GM12878 (cell line): ENCODE data around the gene LMAN1L. TPM values are rescaled to one million over a fixed set of nuclear protein-coding genes. Genes with fewer than 3 reads are reported as not detected.

Experiments
- ATAC-seq: fragments of 200-7000 bp; cut with Tn5 transposase; 3 replicates; pipeline ENCODE4 v1.9.1; 2020; ENCODE audit warnings: mild to moderate bottlenecking, moderate library complexity
- BruUV-seq: library from RNA; stranded (reverse); fragments of 400-500 nt; replicated peaks from 2 replicates; lab custom pipeline; 2021; lab: Mats Ljungman, UMichigan
- CTCF ChIA-PET: fragments of 300-600 bp; sonication (Branson Sonifier 250); formaldehyde crosslinking; extraction: SDS; loops from one replicate; lab custom pipeline; 2021; ENCODE audit warnings: inconsistent platforms; lab: Yijun Ruan, JAX
- POLR2A ChIA-PET: fragments of 350-600 bp; formaldehyde crosslinking; extraction: SDS; loops from one replicate; lab custom pipeline; 2021; ENCODE audit warnings: inconsistent platforms; lab: Charles Lee
- RAD21 ChIA-PET: fragments of 300-600 bp; sonication (Branson Sonifier 250); formaldehyde crosslinking; loops from one replicate; lab custom pipeline; 2023; ENCODE audit warnings: antibody characterized with exemption; ENCODE audit not compliant: unreplicated experiment; lab: Charles Lee
- SMC1A ChIA-PET: fragments of 300-600 bp; sonication (Branson Sonifier 250); formaldehyde crosslinking; loops from one replicate; lab custom pipeline; 2023; ENCODE audit not compliant: unreplicated experiment, uncharacterized antibody; lab: Charles Lee
- DNase-seq: peaks from one replicate; pipeline ENCODE4 v3.0.0-alpha.2; 2011; ENCODE audit warnings: low read depth, low spot score
- FAIRE-seq: peaks from 3 replicates; lab custom pipeline; 2011; peaks lifted over from hg19 to GRCh38; lab: Jason Lieb, UNC
- H2AFZ ChIP-seq: 2 replicates; pipeline ENCODE4 v1.6.0; 2011; ENCODE audit warnings: low read depth, low read length, control low read depth; ENCODE audit not compliant: control insufficient read depth
- H3K27ac ChIP-seq: 2 replicates; pipeline ENCODE4 v1.5.1; 2011; ENCODE audit warnings: control low read depth; ENCODE audit not compliant: control insufficient read depth, insufficient read depth
- H3K27me3 ChIP-seq, 2 experiments: replicated peaks in 1 of 2; 2 replicates each; pipeline versions ENCODE4 v1.6.0 to v1.6.1; 2011; ENCODE audit warnings: low read length in 1 of 2; ENCODE audit not compliant: control insufficient read depth in 2 of 2, insufficient read depth in 2 of 2
- H3K36me3 ChIP-seq, 2 experiments: 2 replicates each; pipeline ENCODE4 v1.5.1; 2011; ENCODE audit warnings: low read length in 1 of 2; ENCODE audit not compliant: control insufficient read depth in 2 of 2, insufficient read depth in 2 of 2
- H3K4me1 ChIP-seq: 2 replicates; pipeline ENCODE4 v1.6.1; 2011; ENCODE audit warnings: mild to moderate bottlenecking, low read length, moderate library complexity, mixed read lengths; ENCODE audit not compliant: control insufficient read depth, insufficient read depth
- H3K4me2 ChIP-seq: 2 replicates; pipeline ENCODE4 v1.6.0; 2011; ENCODE audit warnings: control low read depth; ENCODE audit not compliant: control insufficient read depth, insufficient read depth
- H3K4me3 ChIP-seq: fragments of 200-600 bp; sonication (generic); 2 replicates; pipeline ENCODE4 v1.5.1; 2016
- H3K79me2 ChIP-seq: 2 replicates; pipeline ENCODE4 v1.6.0; 2011; ENCODE audit warnings: low read length; ENCODE audit not compliant: control insufficient read depth, insufficient read depth
- H3K9ac ChIP-seq: 2 replicates; pipeline ENCODE4 v1.8.0; 2011; ENCODE audit warnings: low read length, control low read depth, mixed read lengths; ENCODE audit not compliant: control insufficient read depth, insufficient read depth
- H3K9me3 ChIP-seq: replicated peaks from 3 replicates; pipeline ENCODE4 v1.5.1; 2011; ENCODE audit warnings: mild to moderate bottlenecking, low read length; ENCODE audit not compliant: control insufficient read depth, insufficient read depth
- H4K20me1 ChIP-seq: 2 replicates; pipeline ENCODE4 v1.6.0; 2011; ENCODE audit not compliant: control insufficient read depth, insufficient read depth
- ASH2L ChIP-seq: fragments of 300-600, 200-600 bp; sonication (generic); IDR thresholded peaks from 2 replicates; pipeline ENCODE4 v1.6.1; 2017; ENCODE audit warnings: low read depth, mild to moderate bottlenecking, borderline replicate concordance
- IRF3 ChIP-seq: fragments of 450-650 bp; IDR thresholded peaks from 2 replicates; pipeline ENCODE4 v1.6.1; 2014; ENCODE audit warnings: mild to moderate bottlenecking
- PAX8 ChIP-seq: fragments of 450-650 bp; IDR thresholded peaks from 2 replicates; pipeline ENCODE4 v1.6.1; 2017; ENCODE audit warnings: mild to moderate bottlenecking, moderate library complexity
- PRDM15 ChIP-seq: fragments of 450-650 bp; formaldehyde crosslinking; IDR thresholded peaks from 2 replicates; pipeline ENCODE4 v1.4.0; 2020; ENCODE audit warnings: mild to moderate bottlenecking, moderate library complexity
- RFX5 ChIP-seq: IDR thresholded peaks from 2 replicates; pipeline ENCODE4 v1.6.1; 2011; ENCODE audit warnings: low read depth, low read length, improper control_type of control experiment
- WGBS: methylation state at CpG from one replicate; pipeline ENCODE4 v1.1.6; 2016; ENCODE audit warnings: low lambda C conversion rate; ENCODE audit not compliant: insufficient replicate concordance, insufficient coverage; ENCODE audit errors: missing lambda C conversion rate; 5-methylcytosine and 5-hydroxymethylcytosine counted together
- in situ Hi-C: fragments of 300-500 bp; cut with MboI; formaldehyde crosslinking; loops from 9 replicates; pipeline ENCODE4 v1.14.3; 2018; ENCODE audit warnings: mixed read lengths
- intact Hi-C: fragments of 100-400 bp; cut with micrococcal nuclease; formaldehyde crosslinking; loops from one replicate; pipeline ENCODE4 v1.14.2; 2022; ENCODE audit not compliant: unreplicated experiment
- polyA plus RNA-seq, 11 experiments: library from polyadenylated mRNA; depleted of rRNA in 4 of 11; unstranded in 6 of 11; stranded (reverse) in 5 of 11; fragments of >200 nt; fragmentation: Nextera tagmentation in 4 of 11; fragmentation: Illumina TruSeq in 1 of 11; extraction: Ambion mirVana in 4 of 11; extraction: Trizol in 1 of 11; gene quantifications; 1 replicate in 1 of 11; 2 replicates in 10 of 11; pipeline versions ENCODE4 v1.2.1 to v1.2.3, GENCODE V29; 2011 to 2016; ENCODE audit warnings: inconsistent platforms in 2 of 11, missing spikeins in 2 of 11, low read depth in 1 of 11
- total RNA-seq, 4 experiments: library from RNA; depleted of rRNA in 3 of 4; stranded (reverse); fragments of >200 nt in 3 of 4; fragmentation: Illumina TruSeq in 1 of 4; extraction: Trizol in 1 of 4; gene quantifications; 2 replicates each; pipeline versions ENCODE4 v1.2.1 to v1.2.3, GENCODE V29; 2013 to 2021

The LMAN1L gene
- total and polyA plus RNA-seq, 10 of the 15 experiments (the other 5 are each of a cell fraction or from before 2014, with no cell fraction given), result not detected

GRCh38 chr15:74820056-74820455 is 7.4 kb downstream of the LMAN1L start:
- no peaks in the 10 kb centered on the region for H4K20me1 ChIP-seq
- no peaks in the 10 kb centered on the region for H3K9me3 ChIP-seq
- intact Hi-C loops, result no loop called here
- BruUV-seq, result no TSS peak
- RAD21 ChIA-PET, result no interaction called here
- ATAC-seq (no peak), DNase-seq (no peak), FAIRE-seq (no peak)
- SMC1A ChIA-PET, result interaction anchor here (1.5 kb wide), 1 partner anchor 47 kb away, joined by 4 read pairs; no protein-coding TSS in a partner anchor
- no peaks in the 10 kb centered on the region for H3K36me3 ChIP-seq
- H3K9ac ChIP-seq, result no peak overlapping the region
- H3K27me3 ChIP-seq, result peaks cover 0 to under 1% of the 10 kb centered on the region in 2 experiments; a peak in 2 of 4 replicates
- TF ChIP-seq IRF3 (no peak), PRDM15 (CRISPR knock-in tag) (no peak), RFX5 (no peak), PAX8 (no peak), ASH2L (no peak)
- no peaks in the 10 kb centered on the region for H3K79me2 ChIP-seq
- CTCF ChIA-PET, result interaction anchor here (1.5 to 2.3 kb wide), 3 partner anchors 49 to 131 kb away, joined by 3 to 12 read pairs (median 10); no protein-coding TSS in a partner anchor
- H3K4me2 ChIP-seq, result no peak overlapping the region
- H3K4me1 ChIP-seq, result peaks cover 16% of the 10 kb centered on the region
- H3K27ac ChIP-seq, result no peak overlapping the region
- WGBS, result 84% methylated on average over 5 of the region's 5 CpGs
- H3K4me3 ChIP-seq, result no peak overlapping the region
- no peak overlapping the region for H2AFZ ChIP-seq
- POLR2A ChIA-PET, result interaction anchor here (0.7 kb wide), 1 partner anchor 9 kb away, joined by 4 read pairs; no protein-coding TSS in a partner anchor
- in situ Hi-C loops, result no loop called here
